Mesodermal cell (in vitro differentiated cells): ENCODE measurements around the gene WNT6. TPM values are rescaled to one million over a fixed set of nuclear protein-coding genes. Genes with fewer than 3 reads are reported as not detected.

Experiments used
- H3K27ac ChIP-seq: 2 replicates; pipeline ENCODE4 v1.7.0; 2013; ENCODE audit warnings: mild to moderate bottlenecking, low read depth, low read length, moderate library complexity; ENCODE audit not compliant: severe bottlenecking
- H3K36me3 ChIP-seq: 2 replicates; pipeline ENCODE4 v1.7.1; 2013; ENCODE audit warnings: mild to moderate bottlenecking, low read length, moderate library complexity; ENCODE audit not compliant: control insufficient read depth, insufficient read depth
- H3K4me1 ChIP-seq: one replicate; pipeline ENCODE4 v1.7.1; 2013; ENCODE audit warnings: mild to moderate bottlenecking, low read length; ENCODE audit not compliant: insufficient read depth, control insufficient read depth, poor library complexity, severe bottlenecking
- H3K4me3 ChIP-seq: 2 replicates; pipeline ENCODE4 v1.7.0; 2013; ENCODE audit warnings: low read length, control low read depth, mild to moderate bottlenecking; ENCODE audit not compliant: insufficient read depth, poor library complexity, severe bottlenecking; ENCODE audit errors: extremely low read depth
- H3K9me3 ChIP-seq: 2 replicates; pipeline ENCODE4 v1.7.1; 2013; ENCODE audit warnings: mild to moderate bottlenecking, low read length, moderate library complexity; ENCODE audit not compliant: control insufficient read depth
- WGBS, 2 experiments: methylation state at CpG; one replicate each; pipeline ENCODE4 v1.1.5; 2013; ENCODE audit warnings: missing lambda C conversion rate in 2 of 2; ENCODE audit not compliant: insufficient coverage in 2 of 2; 5-methylcytosine and 5-hydroxymethylcytosine counted together
- polyA plus RNA-seq, 2 experiments: library from polyadenylated mRNA; stranded (reverse); fragments of 50-300 nt; gene quantifications; one replicate each; pipeline ENCODE4 v1.2.3, GENCODE V29; 2013

The WNT6 gene
- 0.22 TPM for polyA plus RNA-seq (2013, experiment 1 of 2)
- polyA plus RNA-seq (2013, experiment 2 of 2) = 0.40 TPM

DNA sequence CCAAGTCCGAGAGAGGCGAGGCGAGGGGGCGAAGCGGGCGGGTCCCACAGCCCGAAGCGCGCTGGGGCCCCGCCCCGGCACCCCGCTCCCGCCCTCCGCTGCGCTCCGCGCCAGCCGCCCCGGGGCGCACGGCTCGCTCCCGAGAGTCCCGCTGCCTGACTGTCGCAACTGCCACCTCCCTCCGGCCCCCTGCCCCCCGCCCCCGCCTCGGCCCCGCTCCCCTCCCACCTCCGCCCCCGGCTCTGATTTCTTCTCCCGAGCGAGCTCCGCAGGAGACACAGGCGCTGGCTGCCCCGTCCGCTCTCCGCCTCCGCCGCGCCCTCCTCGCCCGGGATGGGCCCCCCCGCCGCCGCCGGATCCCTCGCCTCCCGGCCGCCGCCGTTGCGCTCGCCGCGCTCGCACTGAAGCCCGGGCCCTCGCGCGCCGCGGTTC is at the start of gene WNT6:
TSS of gene WNT6 (plus strand) at position 250 of the 432 bp plus-strand sequence. CDS start 233 bp downstream, outside the sequence.
- peak within 1 kb of the TSS; percentile 24 for H3K4me3 ChIP-seq
- no peak within 1 kb of the TSS for H3K27ac ChIP-seq
- H3K4me1 ChIP-seq = peaks cover 23% of the 10 kb centered on the region
- no peaks in the 10 kb centered on the region for H3K9me3 ChIP-seq
- H3K36me3 ChIP-seq = no peaks in the 10 kb centered on the region
- WGBS, 2 experiments = 0% methylated on average over 11 to 24 of the region's 64 CpGs

DNA sequence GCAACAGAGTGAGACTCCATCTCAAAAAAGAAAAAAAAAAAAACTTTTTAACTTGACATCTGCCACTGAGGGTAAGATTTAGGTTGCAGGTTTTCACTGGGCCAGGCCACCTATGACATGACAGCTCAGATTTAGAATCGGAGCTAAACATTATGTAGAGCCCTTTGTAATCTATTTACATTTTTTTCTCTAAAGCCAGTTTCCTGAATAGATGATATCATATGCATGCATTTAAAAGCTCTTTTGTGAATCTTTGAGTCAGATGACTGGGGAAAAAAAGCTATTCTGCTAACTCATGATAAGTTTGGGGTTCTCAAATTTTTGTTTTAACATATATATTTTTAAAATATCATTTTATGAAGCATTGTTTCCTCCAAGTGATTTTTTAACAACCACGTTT is 49.3 kb upstream of the WNT6 start:
- peaks cover 10% of the 10 kb centered on the region for H3K36me3 ChIP-seq
- peaks cover 5% of the 10 kb centered on the region for H3K4me1 ChIP-seq
- no CpG with 5 or more reads among the region's 2 CpGs for WGBS, 2 experiments
- H3K4me3 ChIP-seq = no peak overlapping the region
- no peaks in the 10 kb centered on the region for H3K9me3 ChIP-seq
- H3K27ac ChIP-seq = no peak overlapping the region

DNA sequence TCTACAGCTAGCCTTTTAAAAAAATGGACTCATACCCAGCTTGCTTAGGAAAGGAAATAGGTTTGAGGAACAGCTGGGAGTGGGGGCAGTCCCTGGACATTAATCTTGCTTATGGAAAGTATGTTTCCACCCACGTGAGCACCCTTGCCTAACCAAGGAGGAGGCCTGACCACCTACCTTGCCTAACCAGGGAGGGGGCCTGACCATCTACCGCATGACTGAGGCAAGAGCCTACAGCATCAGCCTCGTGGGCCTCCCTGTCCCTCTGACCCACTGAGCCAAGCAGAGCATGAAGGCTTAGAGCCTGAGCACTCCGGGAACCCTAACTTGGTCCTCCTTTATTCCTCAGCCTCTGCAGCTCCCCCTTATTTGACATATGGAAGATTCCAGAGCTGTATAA is 48.2 kb upstream of the WNT6 start:
- Histone ChIP-seq H3K36me3 (peaks cover 10% of the 10 kb centered on the region), H3K9me3 (no peaks in the 10 kb centered on the region), H3K4me3 (no peak overlapping the region), H3K27ac (no peak overlapping the region), H3K4me1 (peaks cover 2% of the 10 kb centered on the region)
- WGBS, 2 experiments = 93 to 96% methylated on average over 3 of the region's 4 CpGs

DNA sequence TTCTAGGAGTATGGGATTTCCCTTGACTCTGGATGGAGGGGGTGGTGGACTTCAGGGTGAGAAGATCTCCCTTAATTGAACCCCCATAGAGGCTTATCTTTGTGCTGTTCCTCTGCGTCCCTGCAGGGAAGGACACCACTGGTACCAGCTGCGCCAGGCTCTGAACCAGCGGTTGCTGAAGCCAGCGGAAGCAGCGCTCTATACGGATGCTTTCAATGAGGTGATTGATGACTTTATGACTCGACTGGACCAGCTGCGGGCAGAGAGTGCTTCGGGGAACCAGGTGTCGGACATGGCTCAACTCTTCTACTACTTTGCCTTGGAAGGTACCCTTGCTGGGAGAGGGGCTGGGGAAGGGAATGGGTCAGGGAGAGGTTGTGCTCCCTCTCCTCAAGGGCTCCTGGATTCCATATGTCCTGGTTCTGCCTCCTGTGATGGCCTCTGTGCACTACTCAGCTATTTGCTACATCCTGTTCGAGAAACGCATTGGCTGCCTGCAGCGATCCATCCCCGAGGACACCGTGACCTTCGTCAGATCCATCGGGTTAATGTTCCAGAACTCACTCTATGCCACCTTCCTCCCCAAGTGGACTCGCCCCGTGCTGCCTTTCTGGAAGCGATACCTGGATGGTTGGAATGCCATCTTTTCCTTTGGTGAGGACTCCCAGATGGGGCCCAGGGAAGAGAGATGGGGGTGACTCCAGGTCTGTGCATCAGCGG is 47.3 kb upstream of the WNT6 start:
- 94 to 98% methylated on average over 17 to 19 of the region's 21 CpGs for WGBS, 2 experiments
- no peaks in the 10 kb centered on the region for H3K9me3 ChIP-seq
- no peak overlapping the region for H3K4me3 ChIP-seq
- H3K36me3 ChIP-seq = peaks cover 10% of the 10 kb centered on the region
- H3K27ac ChIP-seq = no peak overlapping the region
- no peaks in the 10 kb centered on the region for H3K4me1 ChIP-seq

DNA sequence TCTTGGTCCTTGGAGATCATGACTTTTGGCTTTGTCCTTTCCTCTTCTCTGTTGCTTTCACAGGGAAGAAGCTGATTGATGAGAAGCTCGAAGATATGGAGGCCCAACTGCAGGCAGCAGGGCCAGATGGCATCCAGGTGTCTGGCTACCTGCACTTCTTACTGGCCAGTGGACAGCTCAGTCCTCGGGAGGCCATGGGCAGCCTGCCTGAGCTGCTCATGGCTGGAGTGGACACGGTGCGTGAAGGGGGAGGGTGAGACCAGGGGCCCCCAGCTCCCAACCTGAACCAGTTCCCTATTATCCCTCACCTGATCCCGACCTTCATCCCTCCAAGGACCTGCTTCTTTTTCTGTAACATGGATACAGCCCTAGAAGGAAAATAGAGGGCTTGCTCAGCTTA is 46.7 kb upstream of the WNT6 start:
- no peaks in the 10 kb centered on the region for H3K9me3 ChIP-seq
- no peaks in the 10 kb centered on the region for H3K4me1 ChIP-seq
- 96 to 100% methylated on average over 1 to 3 of the region's 5 CpGs for WGBS, 2 experiments

DNA sequence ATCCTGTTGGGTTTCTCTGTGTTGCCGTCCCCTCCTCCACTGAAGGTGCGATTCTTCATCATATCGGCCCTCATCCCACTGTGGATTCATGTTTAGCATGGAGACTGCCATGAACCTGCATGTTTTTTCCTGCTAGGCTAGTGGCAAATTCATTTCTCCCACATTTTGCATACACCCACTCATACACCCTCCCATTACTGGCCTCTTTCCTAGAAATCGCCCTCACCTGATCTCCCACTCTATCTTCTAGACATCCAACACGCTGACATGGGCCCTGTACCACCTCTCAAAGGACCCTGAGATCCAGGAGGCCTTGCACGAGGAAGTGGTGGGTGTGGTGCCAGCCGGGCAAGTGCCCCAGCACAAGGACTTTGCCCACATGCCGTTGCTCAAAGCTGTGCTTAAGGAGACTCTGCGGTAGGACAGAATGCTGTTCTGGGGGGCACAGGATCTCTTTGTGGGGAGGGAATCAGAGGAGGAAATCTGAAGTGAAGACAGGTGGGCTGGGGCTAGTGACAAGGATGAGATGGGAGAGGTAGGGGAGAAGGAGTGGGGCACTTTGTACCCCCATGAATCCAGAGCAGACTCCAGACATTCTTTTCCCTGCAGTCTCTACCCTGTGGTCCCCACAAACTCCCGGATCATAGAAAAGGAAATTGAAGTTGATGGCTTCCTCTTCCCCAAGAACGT is 45.7 kb upstream of the WNT6 start:
- H3K27ac ChIP-seq = no peak overlapping the region
- H3K36me3 ChIP-seq = peaks cover 22% of the 10 kb centered on the region
- H3K4me1 ChIP-seq = no peaks in the 10 kb centered on the region
- no peak overlapping the region for H3K4me3 ChIP-seq
- WGBS, 2 experiments = 92% methylated on average over 10 to 11 of the region's 11 CpGs
- no peaks in the 10 kb centered on the region for H3K9me3 ChIP-seq

More for the DNA sequence above, 46.7 kb upstream of the WNT6 start:
- Histone ChIP-seq H3K36me3 (peaks cover 14% of the 10 kb centered on the region), H3K27ac (no peak overlapping the region), H3K4me3 (no peak overlapping the region)

DNA sequence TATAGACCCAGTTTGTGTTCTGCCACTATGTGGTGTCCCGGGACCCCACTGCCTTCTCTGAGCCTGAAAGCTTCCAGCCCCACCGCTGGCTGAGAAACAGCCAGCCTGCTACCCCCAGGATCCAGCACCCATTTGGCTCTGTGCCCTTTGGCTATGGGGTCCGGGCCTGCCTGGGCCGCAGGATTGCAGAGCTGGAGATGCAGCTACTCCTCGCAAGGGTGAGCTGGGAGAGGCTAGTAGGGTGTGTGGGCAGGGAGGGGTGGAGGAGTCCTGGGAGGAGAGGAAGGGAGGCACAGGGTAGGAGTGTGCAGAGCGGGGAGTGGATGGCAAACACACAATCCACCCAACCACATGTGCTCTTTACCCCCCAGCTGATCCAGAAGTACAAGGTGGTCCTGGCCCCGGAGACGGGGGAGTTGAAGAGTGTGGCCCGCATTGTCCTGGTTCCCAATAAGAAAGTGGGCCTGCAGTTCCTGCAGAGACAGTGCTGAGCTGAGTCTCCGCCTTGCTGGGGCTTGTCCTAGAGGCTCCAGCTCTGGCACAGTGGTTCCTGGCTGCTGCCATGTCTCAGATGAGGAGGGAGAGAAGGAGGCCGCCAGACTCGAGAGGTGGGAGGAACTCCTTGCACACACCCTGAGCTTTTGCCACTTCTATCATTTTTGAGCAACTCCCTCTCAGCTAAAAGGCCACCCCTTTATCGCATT is 44.9 kb upstream of the WNT6 start:
- peaks cover 22% of the 10 kb centered on the region for H3K36me3 ChIP-seq
- H3K4me1 ChIP-seq = no peaks in the 10 kb centered on the region
- 94 to 100% methylated on average over 8 to 9 of the region's 13 CpGs for WGBS, 2 experiments
- H3K9me3 ChIP-seq = no peaks in the 10 kb centered on the region
- H3K4me3 ChIP-seq = no peak overlapping the region
- no peak overlapping the region for H3K27ac ChIP-seq

DNA sequence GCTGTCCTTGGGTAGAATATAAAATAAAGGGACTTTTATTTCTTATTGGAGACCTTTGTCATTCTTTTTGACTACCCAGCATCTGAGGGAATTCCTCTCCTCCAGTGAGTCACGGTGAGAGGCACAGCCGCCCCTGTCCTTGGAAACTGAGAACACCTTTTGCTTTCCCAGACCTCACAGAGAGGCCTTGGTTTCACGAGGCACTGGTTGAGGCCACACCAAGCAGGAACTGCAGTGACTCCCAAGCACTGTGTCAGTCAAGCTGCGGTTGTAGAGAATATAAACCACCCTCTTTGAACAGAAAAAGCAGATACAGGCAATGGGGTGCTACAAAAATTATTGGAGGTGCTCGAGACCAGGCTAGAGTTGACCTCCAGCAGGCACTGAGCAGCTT is 44.4 kb upstream of the WNT6 start:
- H3K27ac ChIP-seq = no peak overlapping the region
- H3K4me1 ChIP-seq = no peaks in the 10 kb centered on the region
- peaks cover 22% of the 10 kb centered on the region for H3K36me3 ChIP-seq
- WGBS, 2 experiments = 89% methylated on average over 4 of the region's 5 CpGs
- H3K4me3 ChIP-seq = no peak overlapping the region
- no peaks in the 10 kb centered on the region for H3K9me3 ChIP-seq

DNA sequence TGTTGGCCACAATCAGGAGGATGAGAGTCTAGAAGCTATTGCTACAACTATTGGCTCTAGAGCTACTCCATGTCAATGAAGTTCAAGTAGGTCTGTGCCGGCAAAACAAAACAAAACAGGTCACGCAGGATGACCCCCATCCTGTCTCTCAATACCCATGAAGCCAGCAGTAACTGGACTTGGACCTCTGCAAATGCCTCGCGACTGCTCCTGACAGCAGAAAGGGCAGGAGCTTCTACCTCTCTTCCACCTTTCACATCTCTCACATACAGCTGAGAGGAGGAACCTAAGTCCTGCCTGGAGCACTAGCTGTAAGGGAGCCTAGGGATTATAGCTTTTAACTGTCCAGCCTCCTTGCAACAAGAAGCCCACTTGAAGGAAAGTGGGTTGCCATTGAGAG is 44.0 kb upstream of the WNT6 start:
- Histone ChIP-seq H3K9me3 (no peaks in the 10 kb centered on the region), H3K4me1 (no peaks in the 10 kb centered on the region), H3K4me3 (no peak overlapping the region), H3K36me3 (peaks cover 22% of the 10 kb centered on the region), H3K27ac (no peak overlapping the region)
- 95 to 100% methylated on average over 2 of the region's 4 CpGs for WGBS, 2 experiments

DNA sequence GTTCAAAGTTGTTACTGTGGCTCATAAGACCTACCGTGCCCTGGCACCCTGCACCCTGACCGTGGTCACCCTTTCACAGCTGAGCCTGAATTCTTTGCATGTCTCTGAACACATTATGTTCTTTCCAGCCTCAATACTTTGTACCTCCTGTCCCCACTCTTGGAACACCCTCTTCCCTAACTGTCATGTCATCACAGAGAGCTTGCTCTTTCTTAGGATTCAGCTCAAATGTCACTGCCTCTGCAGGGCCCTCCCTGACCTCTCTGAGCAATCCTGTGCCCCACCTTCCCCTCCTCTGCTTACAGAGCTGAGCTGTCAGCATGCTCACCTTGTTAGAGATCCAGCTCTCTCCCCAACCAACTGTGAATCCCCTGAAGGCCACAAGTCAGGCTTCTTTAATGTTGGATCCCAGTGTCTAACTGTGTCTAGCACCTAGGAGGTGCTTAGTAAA is 43.0 kb upstream of the WNT6 start:
- no peak overlapping the region for H3K27ac ChIP-seq

More for the DNA sequence above, 43.0 kb upstream of the WNT6 start:
- Histone ChIP-seq H3K4me1 (no peaks in the 10 kb centered on the region), H3K9me3 (no peaks in the 10 kb centered on the region), H3K4me3 (no peak overlapping the region), H3K36me3 (peaks cover 22% of the 10 kb centered on the region)
- WGBS, 2 experiments = 94 to 95% methylated on average over 2 of the region's 2 CpGs
